GM18868 (cell line): ENCODE results near the gene KIAA1755.

Experiments
- ATAC-seq: cut with Tn5 transposase; IDR thresholded peaks from one replicate; pipeline ENCODE4 v1.9.1; 2021; ENCODE audit warnings: mild to moderate bottlenecking, moderate library complexity; ENCODE audit not compliant: unreplicated experiment

KIAA1755 gene

DNA sequence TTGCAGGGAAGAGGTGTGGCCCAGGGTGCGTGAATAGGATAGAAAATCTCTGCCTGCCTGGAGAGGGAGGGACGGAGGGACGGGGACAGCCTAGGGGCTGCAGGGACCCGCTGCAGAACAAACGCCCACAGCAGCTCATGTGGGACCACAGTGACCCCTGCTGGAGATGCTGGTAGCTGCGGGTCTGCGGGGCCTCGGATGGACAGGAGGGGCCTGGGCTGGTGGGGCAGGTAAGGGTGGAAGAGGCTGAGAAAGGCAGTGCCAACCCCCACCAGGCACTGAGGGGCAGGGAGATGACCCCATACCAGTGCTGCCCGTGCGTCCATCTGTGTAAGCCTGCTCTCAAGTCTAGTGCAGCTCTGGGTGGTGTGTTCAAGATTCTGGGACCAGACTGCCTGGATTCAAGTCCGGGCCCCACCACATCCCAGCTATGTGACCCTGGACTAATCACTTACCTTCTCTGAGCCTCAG is 39.4 kb downstream of the KIAA1755 start:
- no peak for ATAC-seq

- ATAC-seq = no peak
Measured at GRCh38 chr20:38220587-38221118, 39.9 kb downstream of the KIAA1755 start.

DNA sequence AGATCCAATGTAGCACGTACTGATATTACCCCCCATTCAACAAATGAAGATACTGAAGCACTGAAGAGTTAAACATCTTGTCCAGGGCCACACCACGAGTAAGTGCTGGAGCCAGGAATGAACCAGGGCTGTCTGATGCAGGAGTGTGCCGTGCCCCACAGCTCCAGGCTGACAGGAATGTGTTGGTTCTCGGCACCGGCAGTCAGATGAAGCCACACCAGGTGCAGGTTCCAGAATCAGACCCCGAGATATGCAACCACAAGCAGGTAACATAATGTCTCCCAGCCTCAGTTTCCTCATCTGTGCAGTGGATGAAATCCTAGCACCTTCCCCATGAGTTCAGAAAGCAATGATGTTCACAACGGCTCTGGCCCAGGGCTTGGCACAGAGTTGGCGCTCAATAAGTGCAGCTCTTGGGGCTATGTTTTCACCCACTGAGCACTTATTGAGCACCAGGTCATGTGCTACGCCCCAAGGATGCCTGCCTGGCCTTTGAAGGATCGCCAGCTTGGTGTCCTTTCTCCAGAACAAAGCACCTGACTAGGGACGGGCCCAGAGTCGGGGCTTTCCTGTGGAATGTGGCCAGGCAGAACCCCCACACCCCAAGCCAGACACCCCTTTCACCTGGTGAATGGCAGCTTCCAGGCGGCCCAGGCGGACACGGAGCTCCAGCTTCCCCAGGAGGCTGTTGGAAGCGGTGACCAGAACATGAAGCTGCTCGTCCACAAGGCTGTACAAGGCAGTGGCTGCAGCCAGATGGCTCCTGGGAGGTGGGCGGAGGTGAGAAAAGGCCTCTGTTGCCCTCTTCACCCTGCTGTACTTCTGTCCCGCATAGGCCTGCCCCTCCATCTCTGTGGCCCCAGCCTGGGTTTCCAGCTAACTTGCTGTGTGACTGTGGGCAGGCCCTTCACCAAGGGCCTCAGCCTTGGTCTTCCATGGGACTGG is 41.3 kb downstream of the KIAA1755 start:
- no peak for ATAC-seq

DNA sequence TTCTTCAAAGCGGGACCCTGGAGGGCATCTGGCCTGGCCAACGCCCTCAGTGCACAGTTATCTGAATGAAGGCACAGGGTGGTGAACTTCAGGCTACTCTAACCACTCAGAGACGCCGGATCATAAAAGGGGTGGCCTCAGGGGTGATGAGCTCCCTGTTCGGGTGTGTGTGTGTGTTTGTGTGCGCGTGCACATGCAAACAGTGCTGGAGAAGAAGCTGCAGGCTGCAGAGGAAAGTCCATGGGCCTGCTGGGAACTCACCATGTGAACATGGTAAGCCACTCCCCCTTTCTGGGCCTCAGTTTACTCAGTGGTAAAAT is 42.0 kb downstream of the KIAA1755 start:
- no peak for ATAC-seq

GRCh38 chr20:38217791-38218565 is 42.6 kb downstream of the KIAA1755 start:
- ATAC-seq = no peak

- ATAC-seq = no peak
Measured at GRCh38 chr20:38216746-38217595, 43.6 kb downstream of the KIAA1755 start.

GRCh38 chr20:38216201-38216600 is 44.3 kb downstream of the KIAA1755 start:
- ATAC-seq = no peak

GRCh38 chr20:38215194-38216182 is 45.0 kb downstream of the KIAA1755 start:
- no peak for ATAC-seq

DNA sequence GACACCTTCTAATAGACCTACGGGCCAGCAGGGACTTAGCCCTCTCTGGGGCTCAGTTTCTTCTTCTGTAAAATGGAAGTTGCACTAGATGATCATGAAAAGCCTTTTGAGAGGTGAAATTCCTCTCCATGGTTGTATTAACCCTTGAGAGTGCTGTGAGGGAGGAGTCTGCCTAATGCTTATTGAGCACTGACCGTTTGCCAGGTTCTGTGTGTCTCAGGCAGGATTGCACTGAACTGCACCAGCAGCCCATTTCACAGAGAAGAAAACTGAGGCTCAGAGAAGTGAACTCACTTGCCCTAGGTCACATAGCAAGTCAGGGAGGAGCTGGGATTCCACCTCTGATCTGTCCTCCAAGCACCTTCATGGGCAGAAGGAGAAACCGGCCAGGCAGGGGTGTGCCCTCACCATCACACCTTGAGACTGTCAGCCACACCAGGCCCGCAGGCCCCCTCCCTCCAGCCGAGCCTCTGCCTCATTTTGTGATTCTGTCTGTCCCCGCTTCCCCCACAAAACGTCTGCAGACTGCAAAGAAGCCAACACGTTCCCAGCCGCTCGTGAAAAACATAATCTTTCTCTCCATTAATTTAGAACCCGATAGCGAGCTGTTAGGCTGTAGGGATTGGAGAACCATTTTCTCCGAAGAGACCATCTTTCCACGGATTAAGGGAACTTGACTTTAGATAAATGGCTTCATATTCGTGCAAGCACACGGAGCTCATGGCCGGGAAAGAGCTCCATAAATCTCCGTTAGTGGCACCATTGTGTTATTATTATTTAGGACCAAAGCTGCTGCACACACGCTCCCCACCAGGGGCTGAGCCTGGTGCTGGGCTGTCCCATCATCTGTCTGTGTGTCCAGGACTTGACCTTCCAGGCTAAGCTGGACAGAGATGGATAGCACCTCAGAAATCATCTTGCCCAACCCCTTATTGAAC is 46.0 kb downstream of the KIAA1755 start:
- ATAC-seq = no peak

- no peak for ATAC-seq
Measured at GRCh38 chr20:38213607-38213940, 47.0 kb downstream of the KIAA1755 start.

DNA sequence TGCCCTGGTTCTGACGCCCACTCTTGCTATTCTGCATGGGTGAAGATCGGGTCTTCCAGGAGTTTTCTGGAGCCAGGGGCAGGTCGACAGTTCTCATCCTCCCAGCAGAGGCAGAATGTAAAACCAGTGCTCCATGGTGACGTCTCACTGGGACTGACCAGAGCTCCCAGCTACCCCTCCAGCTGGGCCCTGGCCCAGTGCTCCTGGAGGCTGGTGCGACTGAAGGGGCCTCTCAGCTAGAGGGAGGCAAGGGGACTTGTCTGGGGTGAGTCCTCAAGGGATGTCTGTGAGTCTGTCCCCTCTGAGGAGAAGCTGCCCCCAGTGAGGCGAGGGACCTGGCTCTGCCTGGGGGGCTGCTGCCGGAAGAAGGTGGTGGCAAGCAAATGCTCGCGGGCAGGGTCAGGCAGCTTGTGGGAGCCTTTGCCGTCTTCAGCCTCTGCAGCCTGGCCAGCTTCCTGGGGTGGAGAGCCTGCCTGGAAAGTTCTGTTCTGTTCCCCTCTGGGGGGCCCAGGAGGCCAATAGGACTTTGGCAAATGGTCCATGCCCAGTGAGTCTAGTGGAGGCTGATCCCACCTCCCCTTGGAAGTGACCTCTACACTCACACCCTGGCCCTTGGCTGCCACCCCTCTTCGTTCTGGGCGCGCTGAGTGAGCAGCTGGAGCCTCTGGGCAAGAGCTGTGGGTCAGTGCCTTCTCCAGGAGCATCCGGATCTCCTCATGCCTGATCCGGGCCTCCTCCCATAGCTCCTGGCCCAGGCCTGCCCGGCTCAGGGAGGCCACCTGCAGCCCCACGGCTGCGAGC is 47.5 kb downstream of the KIAA1755 start:
- no peak for ATAC-seq

- ATAC-seq = no peak
Measured at GRCh38 chr20:38211200-38212097, 49.1 kb downstream of the KIAA1755 start.

- ATAC-seq = no peak
Measured at GRCh38 chr20:38210741-38211140, 49.8 kb downstream of the KIAA1755 start.

DNA sequence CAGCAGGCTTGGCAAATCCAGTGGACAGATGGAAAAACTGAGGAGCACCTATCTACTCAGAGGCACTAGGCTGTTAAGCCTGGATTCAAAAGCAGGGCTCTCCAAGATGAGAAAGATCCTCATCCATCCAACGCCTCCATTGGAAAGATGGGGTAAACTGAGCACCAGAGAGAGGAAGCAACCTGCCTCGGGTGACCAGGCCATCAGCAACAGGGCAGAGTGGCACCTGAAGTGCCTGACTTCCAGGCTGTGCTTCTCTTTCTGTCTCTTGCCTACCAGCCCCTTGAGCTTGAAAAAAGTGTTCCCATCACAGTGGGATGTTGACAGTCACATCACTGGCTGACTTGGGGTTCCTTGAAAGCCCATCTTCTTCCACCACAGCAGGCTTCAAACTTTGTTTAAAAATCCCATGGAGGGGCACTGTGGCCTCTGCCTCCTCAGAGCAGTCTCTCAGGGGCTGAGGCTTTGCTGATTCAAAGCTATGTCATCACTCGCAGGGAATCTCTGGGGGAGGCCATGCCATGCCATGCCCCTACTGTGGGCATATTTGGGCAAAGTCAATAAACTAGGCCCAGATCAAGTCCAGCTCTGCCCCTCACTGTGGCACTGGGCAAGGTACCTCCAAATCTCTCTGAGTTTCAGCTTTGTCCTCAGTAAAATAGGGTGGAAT is 50.7 kb downstream of the KIAA1755 start:
- ATAC-seq = no peak

- no peak for ATAC-seq
Measured at GRCh38 chr20:38209054-38209675, 51.4 kb downstream of the KIAA1755 start.

GRCh38 chr20:38208523-38208922 is 52.0 kb downstream of the KIAA1755 start:
- ATAC-seq = no peak
